Gastroesophageal sphincter (tissue), 3 donors: ENCODE measurements around the gene TNFRSF13B.

Experiments
- CTCF ChIP-seq, 4 experiments: fragments of 200-600 bp in 2 of 4; fragments of 450-650 bp in 2 of 4; sonication (generic) in 1 of 4; IDR thresholded peaks; one replicate each; pipeline ENCODE4 v1.5.1; 2017 to 2019; ENCODE audit warnings: antibody characterized with exemption in 4 of 4, mild to moderate bottlenecking in 2 of 4, moderate library complexity in 2 of 4
- EP300 ChIP-seq: sonication (generic); formaldehyde crosslinking; IDR thresholded peaks from one replicate; pipeline ENCODE4 v1.6.1; 2017; ENCODE audit warnings: antibody characterized with exemption, mild to moderate bottlenecking
- POLR2A ChIP-seq, 2 donors: fragments of 450-650 bp; IDR thresholded peaks; one replicate each; pipeline ENCODE4 v1.6.1; 2017; ENCODE audit warnings: antibody characterized with exemption in 2 of 2, mild to moderate bottlenecking in 2 of 2, moderate library complexity in 1 of 2

DNA sequence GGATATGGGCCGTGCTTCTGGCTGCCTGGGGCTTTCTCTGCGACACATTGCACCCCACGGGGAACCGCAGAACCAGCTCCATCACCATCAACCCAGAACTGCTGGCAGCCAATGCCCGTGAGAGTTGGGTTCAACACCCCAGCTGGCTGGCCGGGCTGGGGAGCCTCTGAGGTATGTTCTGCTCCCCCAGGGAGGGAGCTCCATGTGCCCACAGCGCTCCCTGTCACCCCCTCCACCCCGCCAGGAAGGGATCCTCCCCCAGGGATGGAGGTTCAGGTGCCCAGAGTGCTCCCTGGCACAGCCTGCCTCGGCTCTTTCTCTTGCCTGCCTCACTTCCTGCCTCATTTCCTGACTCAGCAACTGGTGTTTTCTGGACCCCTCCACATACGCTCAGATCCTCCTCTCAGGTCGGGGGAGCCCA, 46.1 kb upstream of the TNFRSF13B start:
- TF ChIP-seq CTCF (IDR thresholded peaks at IDR 0.05) = no peak
- no peak for TF ChIP-seq EP300
- no peak for TF ChIP-seq POLR2A (IDR thresholded peaks at IDR 0.05)
